ENCODE results near the gene GNAT2. TPM values are rescaled to one million over a fixed set of nuclear protein-coding genes. Genes with fewer than 3 reads are reported as not detected.
"Not testable (repeated sequence)": the region's sequence is repeated elsewhere in the genome, so short reads cannot be mapped to it uniquely, and the experiment has no call there.

GNAT2 gene
- total and polyA plus RNA-seq, 4 donors = 0.24 TPM; not detected in 3

DNA sequence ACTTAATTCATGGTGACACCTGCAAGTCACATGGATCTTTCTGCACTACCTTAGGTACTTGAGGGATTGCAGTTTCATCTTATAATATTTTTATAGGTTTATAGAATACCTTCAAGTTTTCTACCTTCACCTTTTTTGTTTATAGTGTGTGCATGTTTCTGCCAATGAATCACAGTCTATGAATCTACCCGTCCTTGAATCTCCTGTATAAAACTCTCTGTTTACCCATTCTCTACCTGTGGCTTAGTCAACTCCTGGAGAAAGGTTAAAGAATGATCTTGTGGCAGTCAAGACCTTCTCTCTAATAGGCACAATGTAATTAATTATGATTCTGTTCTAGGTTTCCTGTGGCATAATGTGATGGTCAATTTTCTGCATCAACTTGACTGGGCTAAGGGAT lies 45.3 kb upstream of the GNAT2 start:
- Histone ChIP-seq H3K36me3 (ENCODE audit: control insufficient read depth in 4 of 4, insufficient read depth in 4 of 4, low read length in 4 of 4) (peaks cover 0 to 4% (median 1%) of the 10 kb centered on the region in 4 donors), H3K4me1 (ENCODE audit: control insufficient read depth in 5 of 5, insufficient read depth in 5 of 5, low read length in 5 of 5) (peaks cover 0 to 7% (median 2%) of the 10 kb centered on the region in 5 donors)
- 95 to 97% methylated on average over 1 of the region's 1 CpG for WGBS, 2 donors

GRCh38 chr1:109661391-109661790 lies 42.0 kb upstream of the GNAT2 start:
- no peak for DNase-seq
- no peaks in the 10 kb centered on the region for H3K27me3 ChIP-seq (ENCODE audit: control insufficient read depth in 3 of 3, insufficient read depth in 3 of 3, low read length in 2 of 3)
- no peak overlapping the region for H3K4me3 ChIP-seq
- no peaks in the 10 kb centered on the region for H3K9me3 ChIP-seq (ENCODE audit: control insufficient read depth in 4 of 4, insufficient read depth in 3 of 4, low read length in 3 of 4)
- 76 to 79% methylated on average over 2 of the region's 2 CpGs for WGBS, 2 donors
- ATAC-seq (ENCODE audit: insufficient read depth, low FRiP score) = no peak
- H3K36me3 ChIP-seq (ENCODE audit: control insufficient read depth in 4 of 4, insufficient read depth in 4 of 4, low read length in 4 of 4) = peaks cover 0 to 10% (median 1%) of the 10 kb centered on the region in 4 donors
- no peak overlapping the region for H3K27ac ChIP-seq (ENCODE audit: low read depth in 1 of 2, low read length in 1 of 2)
- no peak for TF ChIP-seq CTCF (IDR thresholded peaks at IDR 0.05; ENCODE audit: control extremely low read depth, extremely low read depth)
- H3K9ac ChIP-seq (ENCODE audit: insufficient read depth in 1 of 2, low read length in 2 of 2) = no peak overlapping the region
- peaks cover 0 to 6% (median 0%) of the 10 kb centered on the region in 5 donors for H3K4me1 ChIP-seq (ENCODE audit: control insufficient read depth in 5 of 5, insufficient read depth in 5 of 5, low read length in 5 of 5)

More for the DNA sequence above, 45.3 kb upstream of the GNAT2 start:
- no peak overlapping the region for H3K4me3 ChIP-seq
- no peak for TF ChIP-seq CTCF (IDR thresholded peaks at IDR 0.05; ENCODE audit: control extremely low read depth, extremely low read depth)
- no peak overlapping the region for H3K9ac ChIP-seq (ENCODE audit: insufficient read depth in 1 of 2, low read length in 2 of 2)
- no peaks in the 10 kb centered on the region for H3K27me3 ChIP-seq (ENCODE audit: control insufficient read depth in 3 of 3, insufficient read depth in 3 of 3, low read length in 2 of 3)
- H3K9me3 ChIP-seq (ENCODE audit: control insufficient read depth in 4 of 4, insufficient read depth in 3 of 4, low read length in 3 of 4) = no peaks in the 10 kb centered on the region
- DNase-seq = no peak
- ATAC-seq (ENCODE audit: insufficient read depth, low FRiP score) = no peak
- no peak overlapping the region for H3K27ac ChIP-seq (ENCODE audit: low read depth in 1 of 2, low read length in 1 of 2)

GRCh38 chr1:109660691-109661026 lies 41.2 kb upstream of the GNAT2 start:
- H3K36me3 ChIP-seq (ENCODE audit: control insufficient read depth in 4 of 4, insufficient read depth in 4 of 4, low read length in 4 of 4) = peaks cover 0 to 10% (median 1%) of the 10 kb centered on the region in 4 donors
- not testable (repeated sequence) for ATAC-seq (ENCODE audit: insufficient read depth, low FRiP score); H3K4me1 ChIP-seq (ENCODE audit: control insufficient read depth in 5 of 5, insufficient read depth in 5 of 5, low read length in 5 of 5); H3K9ac ChIP-seq (ENCODE audit: insufficient read depth in 1 of 2, low read length in 2 of 2); H3K9me3 ChIP-seq (ENCODE audit: control insufficient read depth in 4 of 4, insufficient read depth in 3 of 4, low read length in 3 of 4); DNase-seq; H3K4me3 ChIP-seq; H3K27me3 ChIP-seq (ENCODE audit: control insufficient read depth in 3 of 3, insufficient read depth in 3 of 3, low read length in 2 of 3); H3K27ac ChIP-seq (ENCODE audit: low read depth in 1 of 2, low read length in 1 of 2)
- WGBS, 2 donors = 50 to 52% methylated on average over 3 of the region's 4 CpGs

GRCh38 chr1:109659997-109660690 lies 40.7 kb upstream of the GNAT2 start:
- H3K36me3 ChIP-seq (ENCODE audit: control insufficient read depth in 4 of 4, insufficient read depth in 4 of 4, low read length in 4 of 4) = peaks cover 0 to 10% (median 1%) of the 10 kb centered on the region in 4 donors
- TF ChIP-seq CTCF (IDR thresholded peaks at IDR 0.05; ENCODE audit: control extremely low read depth, extremely low read depth) = no peak
- no peak overlapping the region for H3K4me3 ChIP-seq
- 71 to 74% methylated on average over 5 of the region's 5 CpGs for WGBS, 2 donors
- H3K27ac ChIP-seq (ENCODE audit: low read depth in 1 of 2, low read length in 1 of 2) = no peak overlapping the region
- no peak overlapping the region for H3K9ac ChIP-seq (ENCODE audit: insufficient read depth in 1 of 2, low read length in 2 of 2)
- no peaks in the 10 kb centered on the region for H3K9me3 ChIP-seq (ENCODE audit: control insufficient read depth in 4 of 4, insufficient read depth in 3 of 4, low read length in 3 of 4)
- H3K27me3 ChIP-seq (ENCODE audit: control insufficient read depth in 3 of 3, insufficient read depth in 3 of 3, low read length in 2 of 3) = no peaks in the 10 kb centered on the region
- ATAC-seq (ENCODE audit: insufficient read depth, low FRiP score) = no peak
- peak in 1 of 3 donors; percentile 33 for DNase-seq
- H3K4me1 ChIP-seq (ENCODE audit: control insufficient read depth in 5 of 5, insufficient read depth in 5 of 5, low read length in 5 of 5) = peaks cover 0 to 6% (median 4%) of the 10 kb centered on the region in 5 donors
